HepG2 (cell line): ENCODE measurements around the gene CHST13.

Experiments
- POLR2AphosphoS5 ChIP-seq: IDR thresholded peaks from 2 replicates; pipeline ENCODE4 v1.6.1; 2012; ENCODE audit warnings: low read depth, low read length
- TF ChIP-seq, protein P1 (sequence below): sonication (generic); formaldehyde crosslinking; IDR thresholded peaks from 2 replicates; pipeline ENCODE4 v1.8.1; 2022; ENCODE audit warnings: mild to moderate bottlenecking, missing genetic modification reagents

GRCh38 chr3:126510308-126510910, 13.5 kb upstream of the CHST13 start:
- no peak for TF ChIP-seq POLR2AphosphoS5
- TF ChIP-seq, protein P1, sequence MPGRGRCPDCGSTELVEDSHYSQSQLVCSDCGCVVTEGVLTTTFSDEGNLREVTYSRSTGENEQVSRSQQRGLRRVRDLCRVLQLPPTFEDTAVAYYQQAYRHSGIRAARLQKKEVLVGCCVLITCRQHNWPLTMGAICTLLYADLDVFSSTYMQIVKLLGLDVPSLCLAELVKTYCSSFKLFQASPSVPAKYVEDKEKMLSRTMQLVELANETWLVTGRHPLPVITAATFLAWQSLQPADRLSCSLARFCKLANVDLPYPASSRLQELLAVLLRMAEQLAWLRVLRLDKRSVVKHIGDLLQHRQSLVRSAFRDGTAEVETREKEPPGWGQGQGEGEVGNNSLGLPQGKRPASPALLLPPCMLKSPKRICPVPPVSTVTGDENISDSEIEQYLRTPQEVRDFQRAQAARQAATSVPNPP (CRISPR knock-in tag): no peak
